ENCODE data around the gene WNK2.

WNK2 gene

DNA sequence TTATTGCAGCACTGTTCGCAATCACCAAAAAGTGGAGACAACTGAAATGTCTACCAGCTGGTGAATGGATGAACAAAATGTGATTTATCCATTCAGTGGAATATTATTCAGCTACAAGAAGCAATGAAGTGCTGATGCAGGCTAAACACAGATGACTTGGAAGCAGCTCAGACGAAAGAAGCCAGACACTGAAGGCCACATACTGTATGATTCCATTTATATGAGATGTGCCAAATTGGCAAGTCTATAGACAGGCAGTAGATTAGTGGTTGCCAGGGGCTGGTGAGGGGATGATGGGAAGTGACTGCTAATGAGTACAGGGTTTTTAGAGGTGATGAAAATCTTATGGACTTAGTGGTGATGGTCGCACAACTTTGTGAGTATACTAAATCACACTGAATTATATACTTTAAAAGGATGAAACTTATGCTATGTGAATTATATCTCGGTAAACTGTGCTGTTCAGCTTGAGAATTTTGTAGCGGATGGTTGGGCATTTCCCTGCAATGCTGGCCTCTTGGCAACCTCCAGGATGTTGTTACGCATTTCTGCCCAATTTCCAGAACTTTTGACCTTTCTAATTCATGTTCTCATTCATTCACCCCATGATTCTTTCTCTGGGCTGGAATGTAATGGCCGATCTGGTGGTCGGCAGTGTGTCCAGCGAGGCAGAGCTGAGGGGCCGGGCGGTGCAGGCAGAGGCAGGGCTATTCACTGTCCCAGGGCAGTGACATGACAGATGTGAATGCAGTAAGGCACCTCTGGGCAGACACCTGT, 22.0 kb upstream of the WNK2 start:
- Histone ChIP-seq H3K4me2 (no peak overlapping the region), H3K36me3 (ENCODE audit: insufficient read depth) (no peaks in the 10 kb centered on the region), H3K9ac (no peak overlapping the region), H2AFZ (ENCODE audit: low read depth) (no peak overlapping the region), H4K20me1 (ENCODE audit: insufficient read depth) (no peaks in the 10 kb centered on the region), H3K27ac (no peak overlapping the region), H3K79me2 (ENCODE audit: insufficient read depth, low read depth) (no peaks in the 10 kb centered on the region), H3K4me3 (IDR thresholded peaks at IDR 0.05; ENCODE audit: insufficient read depth, low read depth, low read length) (no peak overlapping the region), H3K27me3 (ENCODE audit: insufficient read depth, low read depth) (no peaks in the 10 kb centered on the region), H3K4me1 (ENCODE audit: low read depth, poor library complexity, severe bottlenecking) (peaks cover 9% of the 10 kb centered on the region)
- TF ChIP-seq, protein P1, sequence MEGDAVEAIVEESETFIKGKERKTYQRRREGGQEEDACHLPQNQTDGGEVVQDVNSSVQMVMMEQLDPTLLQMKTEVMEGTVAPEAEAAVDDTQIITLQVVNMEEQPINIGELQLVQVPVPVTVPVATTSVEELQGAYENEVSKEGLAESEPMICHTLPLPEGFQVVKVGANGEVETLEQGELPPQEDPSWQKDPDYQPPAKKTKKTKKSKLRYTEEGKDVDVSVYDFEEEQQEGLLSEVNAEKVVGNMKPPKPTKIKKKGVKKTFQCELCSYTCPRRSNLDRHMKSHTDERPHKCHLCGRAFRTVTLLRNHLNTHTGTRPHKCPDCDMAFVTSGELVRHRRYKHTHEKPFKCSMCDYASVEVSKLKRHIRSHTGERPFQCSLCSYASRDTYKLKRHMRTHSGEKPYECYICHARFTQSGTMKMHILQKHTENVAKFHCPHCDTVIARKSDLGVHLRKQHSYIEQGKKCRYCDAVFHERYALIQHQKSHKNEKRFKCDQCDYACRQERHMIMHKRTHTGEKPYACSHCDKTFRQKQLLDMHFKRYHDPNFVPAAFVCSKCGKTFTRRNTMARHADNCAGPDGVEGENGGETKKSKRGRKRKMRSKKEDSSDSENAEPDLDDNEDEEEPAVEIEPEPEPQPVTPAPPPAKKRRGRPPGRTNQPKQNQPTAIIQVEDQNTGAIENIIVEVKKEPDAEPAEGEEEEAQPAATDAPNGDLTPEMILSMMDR (conservative IDR thresholded peaks at IDR 0.05; ENCODE audit: low read depth, low read length): no peak

GRCh38 chr9:93164085-93164484, 19.9 kb upstream of the WNK2 start:
- no peak overlapping the region for H3K27ac ChIP-seq
- H3K9ac ChIP-seq: no peak overlapping the region
- H2AFZ ChIP-seq (ENCODE audit: low read depth): no peak overlapping the region
- H3K4me1 ChIP-seq (ENCODE audit: low read depth, poor library complexity, severe bottlenecking): peaks cover 9% of the 10 kb centered on the region
- H3K4me2 ChIP-seq: no peak overlapping the region
- H3K27me3 ChIP-seq (ENCODE audit: insufficient read depth, low read depth): no peaks in the 10 kb centered on the region
- no peaks in the 10 kb centered on the region for H3K36me3 ChIP-seq (ENCODE audit: insufficient read depth)
- H4K20me1 ChIP-seq (ENCODE audit: insufficient read depth): no peaks in the 10 kb centered on the region
- TF ChIP-seq, protein P1 (conservative IDR thresholded peaks at IDR 0.05; ENCODE audit: low read depth, low read length): no peak
- no peaks in the 10 kb centered on the region for H3K79me2 ChIP-seq (ENCODE audit: insufficient read depth, low read depth)
- H3K4me3 ChIP-seq (IDR thresholded peaks at IDR 0.05; ENCODE audit: insufficient read depth, low read depth, low read length): no peak overlapping the region

GRCh38 chr9:93166699-93167098, 17.2 kb upstream of the WNK2 start:
- H3K9ac ChIP-seq: no peak overlapping the region
- no peaks in the 10 kb centered on the region for H3K79me2 ChIP-seq (ENCODE audit: insufficient read depth, low read depth)
- H3K4me1 ChIP-seq (ENCODE audit: low read depth, poor library complexity, severe bottlenecking): no peaks in the 10 kb centered on the region
- H3K36me3 ChIP-seq (ENCODE audit: insufficient read depth): no peaks in the 10 kb centered on the region
- no peaks in the 10 kb centered on the region for H3K27me3 ChIP-seq (ENCODE audit: insufficient read depth, low read depth)
- no peak overlapping the region for H3K4me3 ChIP-seq (IDR thresholded peaks at IDR 0.05; ENCODE audit: insufficient read depth, low read depth, low read length)
- TF ChIP-seq, protein P1 (conservative IDR thresholded peaks at IDR 0.05; ENCODE audit: low read depth, low read length): no peak
- no peak overlapping the region for H2AFZ ChIP-seq (ENCODE audit: low read depth)
- H3K27ac ChIP-seq: no peak overlapping the region
- H3K4me2 ChIP-seq: no peak overlapping the region
- H4K20me1 ChIP-seq (ENCODE audit: insufficient read depth): no peaks in the 10 kb centered on the region

- TF ChIP-seq, protein P1 (conservative IDR thresholded peaks at IDR 0.05; ENCODE audit: low read depth, low read length): no peak
These were observed 16.8 kb upstream of the WNK2 start for GRCh38 chr9:93167185-93167584.

More at GRCh38 chr9:93167185-93167584, 16.8 kb upstream of the WNK2 start:
- Histone ChIP-seq H3K36me3 (ENCODE audit: insufficient read depth) (no peaks in the 10 kb centered on the region), H3K27ac (no peak overlapping the region), H4K20me1 (ENCODE audit: insufficient read depth) (no peaks in the 10 kb centered on the region), H3K79me2 (ENCODE audit: insufficient read depth, low read depth) (no peaks in the 10 kb centered on the region), H2AFZ (ENCODE audit: low read depth) (no peak overlapping the region), H3K4me1 (ENCODE audit: low read depth, poor library complexity, severe bottlenecking) (no peaks in the 10 kb centered on the region), H3K27me3 (ENCODE audit: insufficient read depth, low read depth) (no peaks in the 10 kb centered on the region), H3K4me3 (IDR thresholded peaks at IDR 0.05; ENCODE audit: insufficient read depth, low read depth, low read length) (no peak overlapping the region), H3K9ac (no peak overlapping the region), H3K4me2 (no peak overlapping the region)

Data from KMS-11 (cell line).